Colon (tissue), 2 donors: Measurements from ENCODE around the gene CARD14.
"Not testable (repeated sequence)": the region's sequence is repeated elsewhere in the genome, so short reads cannot be mapped to it uniquely, and the experiment has no call there.

Experiments used
- FAIRE-seq: peaks from 2 replicates; lab custom pipeline; 2012; peaks lifted over from hg19 to GRCh38; lab: Jason Lieb, UNC
- donor health status: control.
- donor health status: control.

CARD14 gene

DNA sequence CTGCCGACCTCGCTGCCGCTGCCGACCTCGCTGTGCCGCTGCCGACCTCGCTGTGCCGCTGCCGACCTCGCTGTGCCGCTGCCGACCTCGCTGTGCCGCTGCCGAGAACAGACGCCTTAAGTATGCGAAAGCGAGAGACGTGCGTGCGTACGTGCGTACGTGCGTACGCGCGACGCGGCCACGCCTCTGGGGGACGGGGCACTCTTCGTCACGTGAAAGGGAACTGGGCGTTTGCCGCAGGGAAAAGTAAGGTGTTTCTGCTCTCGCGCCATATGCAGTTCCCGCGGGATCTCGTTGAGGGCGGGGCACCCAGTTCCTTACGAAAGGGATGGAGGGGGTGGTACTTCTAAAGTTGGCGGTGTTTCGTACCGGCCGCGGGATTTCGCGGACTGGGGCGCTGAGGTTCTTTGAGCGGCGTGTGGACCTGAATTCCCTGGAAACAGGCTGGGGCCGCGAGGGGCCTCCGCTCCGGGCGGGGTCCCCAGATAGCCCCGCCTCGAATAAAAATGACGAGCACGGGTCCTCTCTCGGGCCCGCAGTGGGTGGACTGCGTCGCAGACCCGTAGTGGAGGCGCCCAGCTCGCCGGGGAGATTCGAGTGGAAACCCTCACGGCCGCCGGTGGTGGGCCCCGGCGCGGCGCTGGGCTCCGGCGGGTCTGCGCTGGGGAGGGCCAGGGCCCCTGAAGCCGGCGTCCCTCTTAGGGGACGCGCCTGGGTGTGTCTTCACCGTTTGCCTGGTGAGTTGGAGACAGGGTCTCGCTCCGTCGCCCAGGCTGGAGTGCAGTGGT lies 22.6 kb upstream of the CARD14 start, which contains the start of gene EIF4A3:
EIF4A3 (minus strand) TSS at position 94 of the 788 bp plus-strand sequence. CDS start 167 bp downstream, outside the sequence.
- FAIRE-seq, result peak; percentile 84

DNA sequence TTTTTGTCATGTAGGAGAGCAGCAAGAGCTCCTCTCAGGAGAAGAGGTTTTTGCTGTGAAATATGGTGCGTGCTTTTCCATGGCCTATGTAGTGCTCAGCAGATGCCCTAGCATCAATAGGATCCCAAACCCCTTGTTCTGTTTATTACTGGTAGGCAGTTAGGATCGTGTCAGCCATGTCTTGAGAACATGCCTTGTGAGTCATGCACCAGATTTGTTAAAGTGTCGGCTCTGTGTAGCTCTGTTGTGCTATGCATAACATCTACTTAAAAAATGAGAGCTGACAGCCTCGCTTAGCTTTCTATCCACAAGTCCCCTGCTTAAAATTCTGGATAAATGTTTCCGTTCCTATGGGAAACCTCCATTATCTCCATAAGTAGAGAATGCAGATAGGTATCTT lies 18.5 kb upstream of the CARD14 start:
- FAIRE-seq, result no peak

DNA sequence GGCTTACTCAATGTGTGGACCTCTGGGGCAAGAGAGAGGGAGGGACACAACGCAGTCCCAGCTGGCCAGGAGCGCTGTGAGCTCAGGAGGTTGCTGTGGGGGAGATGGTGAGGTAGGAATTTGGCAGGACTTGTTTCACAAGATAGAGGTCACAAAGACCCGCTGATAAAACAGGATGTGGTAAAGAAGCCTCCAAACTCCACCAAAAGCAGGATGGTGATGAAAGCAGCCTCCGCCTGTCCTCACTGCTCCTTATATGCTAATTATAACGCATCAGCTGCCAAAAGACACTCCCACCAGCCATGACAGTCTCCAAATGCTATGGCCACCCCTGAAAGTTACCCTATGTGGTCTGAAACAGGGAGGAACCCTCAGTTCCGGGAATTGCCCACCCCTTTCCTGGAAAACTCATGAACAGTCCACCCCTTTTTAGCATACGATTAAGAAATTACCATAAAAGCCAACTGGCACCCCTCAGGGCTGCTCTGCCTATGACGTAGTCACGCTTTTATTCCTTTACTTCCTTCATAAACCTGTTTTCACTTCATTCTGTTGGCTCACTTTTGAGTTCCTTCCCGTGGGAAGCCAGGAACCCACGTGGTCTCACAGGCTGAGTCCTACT lies 17.6 kb upstream of the CARD14 start:
- FAIRE-seq, result no peak

- no peak for FAIRE-seq
Measured at GRCh38 chr17:80153004-80153403, 16.8 kb upstream of the CARD14 start.

GRCh38 chr17:80154166-80154565 lies 15.7 kb upstream of the CARD14 start:
- FAIRE-seq, result no peak

DNA sequence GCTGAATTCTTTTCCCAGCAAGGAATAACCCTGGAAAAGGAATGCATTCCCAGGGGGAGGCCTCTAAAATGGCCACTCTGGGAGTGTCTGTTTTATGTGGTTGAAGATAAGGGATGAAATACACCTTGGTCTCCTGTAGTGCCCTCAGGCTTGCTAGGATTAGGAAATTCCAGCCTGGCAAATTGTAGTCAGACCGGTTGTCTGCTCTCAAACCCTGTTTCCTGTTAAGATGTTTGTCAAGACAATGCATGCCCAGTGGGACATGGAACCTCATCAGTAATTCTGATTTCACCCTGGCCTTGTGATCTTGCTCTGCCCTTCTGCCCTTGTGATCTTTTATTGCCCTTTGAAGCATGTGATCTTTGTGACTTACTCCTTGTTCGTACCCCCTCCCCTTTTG lies 14.2 kb upstream of the CARD14 start:
- FAIRE-seq, result not testable (repeated sequence)

- FAIRE-seq, result no peak
Measured at GRCh38 chr17:80158846-80159245, 11.0 kb upstream of the CARD14 start.

GRCh38 chr17:80160536-80160935 lies 9.3 kb upstream of the CARD14 start:
- FAIRE-seq, result no peak

DNA sequence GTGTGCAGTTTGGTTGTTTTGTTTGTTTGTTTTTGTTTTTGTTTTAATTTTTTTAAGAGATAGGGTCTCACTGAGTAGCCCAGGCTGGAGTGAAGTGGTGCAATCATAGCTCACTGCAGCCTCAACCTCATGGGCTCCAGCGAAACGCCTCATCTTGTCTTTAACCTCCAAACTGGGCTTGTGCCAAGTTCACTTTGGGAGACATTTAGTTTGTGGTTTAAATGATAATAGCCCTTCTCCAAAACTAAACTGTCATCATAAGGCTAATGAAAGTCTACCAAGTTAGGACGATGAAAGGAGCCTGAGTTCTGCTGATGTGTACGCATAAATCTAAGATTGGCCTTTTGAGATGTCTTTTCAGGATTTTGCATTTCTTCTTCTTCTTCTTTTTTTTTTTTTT lies 6.5 kb upstream of the CARD14 start:
- FAIRE-seq, result no peak

DNA sequence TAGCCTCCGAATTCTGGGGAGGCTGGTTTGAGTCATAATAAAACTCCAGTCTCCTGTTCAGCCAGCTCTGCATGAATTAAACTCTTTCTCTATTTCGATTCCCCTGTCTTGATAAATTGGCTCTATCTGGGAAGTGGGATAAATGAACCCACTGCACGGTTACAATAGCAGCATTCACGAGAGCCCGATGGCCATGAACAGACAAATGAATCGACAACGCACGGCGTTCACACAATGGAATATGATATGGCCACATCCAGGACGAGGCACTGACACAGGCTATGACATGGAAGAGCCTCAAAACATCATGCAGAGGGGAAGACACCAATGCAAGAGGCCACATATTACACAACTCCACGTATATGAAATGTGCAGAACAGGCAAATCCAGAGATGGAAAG lies 5.6 kb upstream of the CARD14 start:
- FAIRE-seq, result no peak

DNA sequence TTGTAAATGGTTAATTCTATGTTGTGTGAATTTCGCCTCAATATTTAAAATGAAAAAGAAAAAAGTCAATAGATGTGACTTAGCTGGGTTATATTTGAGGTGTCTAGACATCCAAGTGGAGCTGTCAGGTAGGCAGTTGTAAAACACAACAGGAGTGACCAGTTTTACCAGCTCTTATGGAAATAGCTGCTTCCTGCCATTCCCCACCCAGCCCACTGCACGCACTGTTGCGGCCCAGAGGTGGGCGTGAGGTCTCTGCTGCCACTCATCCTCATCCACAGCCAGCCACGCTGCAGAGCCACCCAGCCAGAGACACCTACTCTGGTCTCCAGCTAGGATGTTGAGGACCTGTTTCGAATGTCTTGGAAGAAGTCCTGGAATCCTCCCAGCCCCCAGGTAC lies 3.4 kb upstream of the CARD14 start:
- FAIRE-seq, result no peak

DNA sequence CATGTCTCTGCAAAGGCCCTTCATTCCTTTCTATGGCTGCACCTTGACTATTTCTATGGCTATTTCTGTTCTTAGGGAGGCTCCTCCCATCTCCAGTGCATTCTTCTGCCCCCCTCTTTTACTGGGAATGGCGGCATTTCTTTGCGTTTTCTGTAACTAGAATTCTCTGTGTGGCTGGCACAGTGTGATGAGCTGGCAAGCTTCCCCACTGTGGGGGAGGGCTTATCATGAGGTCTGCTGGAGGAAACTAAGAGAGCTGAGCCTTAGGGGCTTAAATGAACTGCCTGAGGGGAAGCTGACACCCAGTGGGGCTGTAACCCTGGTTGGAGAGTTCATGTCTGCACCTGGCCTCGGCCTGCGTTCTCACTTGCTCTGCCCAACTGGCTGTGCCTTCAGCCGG lies 1.5 kb upstream of the CARD14 start:
- FAIRE-seq, result no peak

DNA sequence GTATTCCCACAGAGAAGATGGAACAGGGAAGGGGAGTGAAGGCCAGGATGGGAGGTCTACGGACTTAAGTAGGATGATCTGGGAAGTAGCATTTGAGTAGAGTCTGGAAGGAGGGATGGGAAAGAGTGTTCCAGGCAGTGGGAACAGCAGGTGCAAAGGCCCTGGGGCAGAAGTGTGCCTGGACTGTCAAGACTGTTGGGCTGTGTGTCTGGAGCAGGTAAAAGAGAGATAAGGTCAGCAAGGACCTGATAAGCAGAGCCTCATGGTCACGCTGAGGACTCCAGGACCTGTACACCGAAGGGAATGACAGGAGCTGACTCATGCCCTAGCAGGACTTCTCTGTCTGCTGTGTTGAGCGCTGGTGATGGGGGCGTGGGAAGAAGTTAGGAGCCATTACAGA lies 723 bp upstream of the CARD14 start:
- no peak for FAIRE-seq

GRCh38 chr17:80171681-80172080 lies 1.9 kb downstream of the CARD14 start:
- FAIRE-seq, result no peak

DNA sequence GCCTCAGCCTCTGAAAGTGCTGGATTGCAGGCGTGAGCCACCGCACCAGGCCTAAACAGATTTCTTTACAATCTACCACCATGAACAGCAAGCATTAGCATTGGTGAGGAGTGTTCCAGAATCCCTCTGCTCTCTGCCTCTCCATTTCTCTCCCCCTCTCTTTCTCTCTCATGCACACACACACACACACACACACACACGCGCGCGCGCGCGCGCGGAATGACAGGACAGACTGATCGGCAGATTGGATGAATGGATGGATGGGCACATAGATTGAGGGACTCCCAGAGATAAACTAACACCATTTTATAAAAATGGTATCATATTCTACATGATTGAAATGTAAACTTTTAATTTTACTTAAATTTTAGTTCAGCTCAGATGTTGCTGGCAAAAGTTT lies 3.3 kb downstream of the CARD14 start:
- no peak for FAIRE-seq

DNA sequence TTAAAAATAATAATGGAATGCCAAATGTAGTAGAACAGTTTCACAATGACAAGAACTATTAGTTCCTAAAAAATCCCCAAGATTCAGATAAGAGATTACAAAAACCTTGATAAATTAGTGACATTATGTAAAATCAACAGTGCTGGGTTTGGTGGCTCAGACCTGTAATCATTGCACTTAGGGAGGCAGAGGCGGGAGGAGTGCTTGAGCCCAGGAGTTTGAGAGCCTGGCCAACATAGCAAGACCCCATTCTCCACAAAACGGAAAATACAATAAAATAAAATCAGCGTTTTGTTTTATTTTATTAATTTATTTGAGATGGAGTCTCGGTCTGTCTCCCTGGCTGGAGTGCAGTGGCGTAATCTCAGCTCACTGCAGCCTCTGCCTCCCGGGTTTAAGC lies 4.1 kb downstream of the CARD14 start:
- no peak for FAIRE-seq

GRCh38 chr17:80176757-80177156 lies 6.9 kb downstream of the CARD14 start:
- no peak for FAIRE-seq

GRCh38 chr17:80177986-80178595 lies 8.3 kb downstream of the CARD14 start:
- no peak for FAIRE-seq

GRCh38 chr17:80180192-80180591 lies 10.4 kb downstream of the CARD14 start:
- no peak for FAIRE-seq

DNA sequence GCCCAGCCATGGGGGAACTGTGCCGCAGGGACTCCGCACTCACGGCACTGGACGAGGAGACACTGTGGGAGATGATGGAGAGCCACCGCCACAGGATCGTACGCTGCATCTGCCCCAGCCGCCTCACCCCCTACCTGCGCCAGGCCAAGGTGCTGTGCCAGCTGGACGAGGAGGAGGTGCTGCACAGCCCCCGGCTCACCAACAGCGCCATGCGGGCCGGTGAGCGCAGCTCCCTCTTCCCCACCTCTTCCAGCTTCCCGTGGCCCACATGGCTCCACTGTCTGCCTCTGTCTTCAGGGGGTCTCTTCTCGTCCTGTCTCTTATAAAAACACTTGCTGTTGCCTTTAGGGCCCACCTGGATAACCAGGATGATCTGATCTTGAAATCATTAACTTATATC lies 11.6 kb downstream of the CARD14 start:
- no peak for FAIRE-seq

- no peak for FAIRE-seq
Measured at GRCh38 chr17:80182118-80182844, 12.5 kb downstream of the CARD14 start.

GRCh38 chr17:80182845-80183223 lies 13.0 kb downstream of the CARD14 start:
- no peak for FAIRE-seq
